Caco-2 (cell line): ENCODE measurements around the gene TUBB4B. TPM values are rescaled to one million over a fixed set of nuclear protein-coding genes. Genes with fewer than 3 reads are reported as not detected.

Experiments used
- BruUV-seq: library from RNA; stranded (reverse); fragments of 400-500 nt; replicated peaks from 2 replicates; lab custom pipeline; 2021; lab: Mats Ljungman, UMichigan
- CTCF ChIA-PET: fragments of 300-600 bp; sonication (Branson Sonifier 250); formaldehyde crosslinking; loops from one replicate; lab custom pipeline; 2022; ENCODE audit warnings: antibody characterized with exemption; lab: Charles Lee
- POLR2A ChIA-PET: fragments of 300-600 bp; sonication (Branson Sonifier 250); formaldehyde crosslinking; loops from one replicate; lab custom pipeline; 2022; ENCODE audit warnings: antibody characterized with exemption; lab: Charles Lee
- DNase-seq, 2 experiments: peaks; one replicate each; pipeline versions ENCODE4 v3.0.0 to v3.0.0-alpha.2; 2020 to 2022
- H3K27me3 ChIP-seq: replicated peaks from 2 replicates; pipeline ENCODE4 v1.6.0; 2011; ENCODE audit warnings: low read length; ENCODE audit not compliant: control insufficient read depth, insufficient read depth
- H3K36me3 ChIP-seq: 2 replicates; pipeline ENCODE4 v1.5.1; 2011; ENCODE audit warnings: low read length; ENCODE audit not compliant: control insufficient read depth, insufficient read depth
- H3K4me1 ChIP-seq: fragments of 250-450 bp; sonication (Bioruptor Pico); 2 replicates; pipeline ENCODE4 v1.5.1; 2020; ENCODE audit warnings: mild to moderate bottlenecking
- H3K4me3 ChIP-seq: 2 replicates; pipeline ENCODE4 v1.5.1; 2011; ENCODE audit warnings: low read depth, mild to moderate bottlenecking, control low read depth, low read length
- H3K9me3 ChIP-seq: fragments of 250-450 bp; sonication (Bioruptor Pico); 2 replicates; pipeline ENCODE4 v1.5.1; 2020; ENCODE audit warnings: mild to moderate bottlenecking, moderate library complexity
- H3K27ac Mint-ChIP-seq: one replicate; pipeline ENCODE4 v1.8.0; 2022; ENCODE audit warnings: mixed read lengths; ENCODE audit not compliant: unreplicated experiment
- H3K27me3 Mint-ChIP-seq: one replicate; pipeline ENCODE4 v1.8.0; 2022; ENCODE audit warnings: mixed read lengths; ENCODE audit not compliant: insufficient read depth, unreplicated experiment
- H3K36me3 Mint-ChIP-seq: one replicate; pipeline ENCODE4 v1.8.0; 2022; ENCODE audit warnings: mild to moderate bottlenecking, mixed read lengths; ENCODE audit not compliant: insufficient read depth, unreplicated experiment
- H3K4me1 Mint-ChIP-seq: one replicate; pipeline ENCODE4 v1.8.0; 2022; ENCODE audit warnings: low read depth, mixed read lengths; ENCODE audit not compliant: unreplicated experiment
- H3K4me3 Mint-ChIP-seq: one replicate; pipeline ENCODE4 v1.8.0; 2022; ENCODE audit warnings: mild to moderate bottlenecking, moderate library complexity, mixed read lengths; ENCODE audit not compliant: unreplicated experiment
- H3K9me3 Mint-ChIP-seq: one replicate; pipeline ENCODE4 v1.8.0; 2022; ENCODE audit warnings: mixed read lengths; ENCODE audit not compliant: unreplicated experiment
- intact Hi-C: fragments of 100-400 bp; cut with micrococcal nuclease; formaldehyde crosslinking; loops from one replicate; pipeline ENCODE4 v1.10.0; 2022; ENCODE audit not compliant: unreplicated experiment
- total RNA-seq: library from RNA; stranded (reverse); gene quantifications from 2 replicates; pipeline ENCODE4 v1.2.3, GENCODE V29; 2022
- TF ChIP-seq, protein P1 (sequence below), 2 experiments: fragments of 200-600 bp in 1 of 2; IDR thresholded peaks; 1 replicate in 1 of 2; 2 replicates in 1 of 2; pipeline versions ENCODE4 v1.5.1 to v1.8.0; 2011 to 2022; ENCODE audit warnings: antibody characterized with exemption in 1 of 2, control low read depth in 1 of 2, inconsistent platforms in 1 of 2, low read depth in 1 of 2, low read length in 1 of 2, mild to moderate bottlenecking in 1 of 2, moderate library complexity in 1 of 2; ENCODE audit not compliant: insufficient read depth in 1 of 2, severe bottlenecking in 1 of 2, unreplicated experiment in 1 of 2

The TUBB4B gene
- total RNA-seq, 1 experiment from 2014 or later = 487 TPM

GRCh38 chr9:137273611-137274320 is 32.7 kb downstream of the TUBB4B start:
- Histone ChIP-seq H3K4me1 (no peaks in the 10 kb centered on the region), H3K9me3 (0 out of 2 replicates have a peak, but pooled peaks cover 6% of the 10 kb centered on the region), H3K36me3 (peaks cover under 1% of the 10 kb centered on the region), H3K27me3 (no peaks in the 10 kb centered on the region), H3K4me3 (no peak overlapping the region)
- intact Hi-C loops = no loop called here
- Mint-ChIP-seq H3K4me3 (no peak overlapping the region), H3K27ac (no peak overlapping the region), H3K27me3 (no peaks in the 10 kb centered on the region), H3K9me3 (no peaks in the 10 kb centered on the region), H3K36me3 (peaks cover 51% of the 10 kb centered on the region), H3K4me1 (no peaks in the 10 kb centered on the region)
- peak in 1 of 2 experiments; percentile 35 for DNase-seq
- ChIA-PET POLR2A (interaction anchor here (0.6 kb wide), 1 partner anchor 365 kb away, joined by 7 read pairs; no protein-coding TSS in a partner anchor), CTCF (interaction anchor here (1.2 kb wide), 1 partner anchor 13 kb away, joined by 3 read pairs; no protein-coding TSS in a partner anchor)
- TF ChIP-seq, protein P1, sequence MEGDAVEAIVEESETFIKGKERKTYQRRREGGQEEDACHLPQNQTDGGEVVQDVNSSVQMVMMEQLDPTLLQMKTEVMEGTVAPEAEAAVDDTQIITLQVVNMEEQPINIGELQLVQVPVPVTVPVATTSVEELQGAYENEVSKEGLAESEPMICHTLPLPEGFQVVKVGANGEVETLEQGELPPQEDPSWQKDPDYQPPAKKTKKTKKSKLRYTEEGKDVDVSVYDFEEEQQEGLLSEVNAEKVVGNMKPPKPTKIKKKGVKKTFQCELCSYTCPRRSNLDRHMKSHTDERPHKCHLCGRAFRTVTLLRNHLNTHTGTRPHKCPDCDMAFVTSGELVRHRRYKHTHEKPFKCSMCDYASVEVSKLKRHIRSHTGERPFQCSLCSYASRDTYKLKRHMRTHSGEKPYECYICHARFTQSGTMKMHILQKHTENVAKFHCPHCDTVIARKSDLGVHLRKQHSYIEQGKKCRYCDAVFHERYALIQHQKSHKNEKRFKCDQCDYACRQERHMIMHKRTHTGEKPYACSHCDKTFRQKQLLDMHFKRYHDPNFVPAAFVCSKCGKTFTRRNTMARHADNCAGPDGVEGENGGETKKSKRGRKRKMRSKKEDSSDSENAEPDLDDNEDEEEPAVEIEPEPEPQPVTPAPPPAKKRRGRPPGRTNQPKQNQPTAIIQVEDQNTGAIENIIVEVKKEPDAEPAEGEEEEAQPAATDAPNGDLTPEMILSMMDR (IDR thresholded peaks at IDR 0.05; ENCODE audit: insufficient read depth in 1 of 2, low read depth in 1 of 2, low read length in 1 of 2, severe bottlenecking in 1 of 2, unreplicated experiment in 1 of 2) = no peak
- BruUV-seq = no TSS peak

- TF ChIP-seq, protein P1 (IDR thresholded peaks at IDR 0.05; ENCODE audit: insufficient read depth in 1 of 2, low read depth in 1 of 2, low read length in 1 of 2, severe bottlenecking in 1 of 2, unreplicated experiment in 1 of 2) = no peak
- H3K9me3 ChIP-seq = 0 out of 2 replicates have a peak, but pooled peaks cover 6% of the 10 kb centered on the region
- no peak for DNase-seq
- Mint-ChIP-seq H3K27me3 (no peaks in the 10 kb centered on the region), H3K4me3 (no peak overlapping the region), H3K36me3 (peaks cover 36% of the 10 kb centered on the region), H3K27ac (no peak overlapping the region), H3K9me3 (no peaks in the 10 kb centered on the region), H3K4me1 (no peaks in the 10 kb centered on the region)
- no peaks in the 10 kb centered on the region; the same call in none of the 2 replicates for H3K36me3 ChIP-seq
- H3K27me3 ChIP-seq = no peaks in the 10 kb centered on the region
- BruUV-seq = no TSS peak
- H3K4me1 ChIP-seq = no peaks in the 10 kb centered on the region
- POLR2A ChIA-PET = no interaction called here
- intact Hi-C loops = no loop called here
- H3K4me3 ChIP-seq = no peak overlapping the region
- CTCF ChIA-PET = interaction anchor here (0.9 to 1.2 kb wide), 2 partner anchors 11 to 39 kb away, joined by 3 to 4 read pairs; no protein-coding TSS in a partner anchor
Observed at GRCh38 chr9:137275203-137275587, 34.1 kb downstream of the TUBB4B start.

GRCh38 chr9:137275588-137276472 is 34.7 kb downstream of the TUBB4B start:
- DNase-seq = no peak
- Mint-ChIP-seq H3K4me1 (no peaks in the 10 kb centered on the region), H3K27ac (no peak overlapping the region), H3K27me3 (no peaks in the 10 kb centered on the region), H3K36me3 (peaks cover 35% of the 10 kb centered on the region), H3K9me3 (no peaks in the 10 kb centered on the region), H3K4me3 (no peak overlapping the region)
- BruUV-seq = no TSS peak
- no peaks in the 10 kb centered on the region for H3K27me3 ChIP-seq
- TF ChIP-seq, protein P1 (IDR thresholded peaks at IDR 0.05; ENCODE audit: insufficient read depth in 1 of 2, low read depth in 1 of 2, low read length in 1 of 2, severe bottlenecking in 1 of 2, unreplicated experiment in 1 of 2) = no peak
- no peaks in the 10 kb centered on the region; the same call in none of the 2 replicates for H3K36me3 ChIP-seq
- 0 out of 2 replicates have a peak, but pooled peaks cover 6% of the 10 kb centered on the region for H3K9me3 ChIP-seq
- intact Hi-C loops = no loop called here
- POLR2A ChIA-PET = no interaction called here
- no peak overlapping the region for H3K4me3 ChIP-seq
- no peaks in the 10 kb centered on the region for H3K4me1 ChIP-seq
- CTCF ChIA-PET = no interaction called here
